Neuron (in vitro differentiated cells): ENCODE data around the gene LSS.

Source experiments
- H2AFZ ChIP-seq: one replicate; pipeline ENCODE4 v1.6.1; 2013; ENCODE audit warnings: low read depth, mild to moderate bottlenecking, inconsistent platforms, low read length, moderate library complexity
- H3K27me3 ChIP-seq: one replicate; pipeline ENCODE4 v1.6.1; 2013; ENCODE audit warnings: low read length; ENCODE audit not compliant: insufficient read depth
- H3K36me3 ChIP-seq: one replicate; pipeline ENCODE4 v1.6.1; 2013; ENCODE audit warnings: low read length; ENCODE audit not compliant: insufficient read depth
- H3K4me1 ChIP-seq: one replicate; pipeline ENCODE4 v1.6.1; 2013; ENCODE audit warnings: low read length; ENCODE audit not compliant: insufficient read depth
- H3K4me3 ChIP-seq: 2 replicates; pipeline ENCODE4 v1.5.1; 2013; ENCODE audit warnings: mild to moderate bottlenecking, low read length, moderate library complexity
- H3K9me3 ChIP-seq: one replicate; pipeline ENCODE4 v1.6.1; 2013; ENCODE audit warnings: low read length

Gene LSS

DNA sequence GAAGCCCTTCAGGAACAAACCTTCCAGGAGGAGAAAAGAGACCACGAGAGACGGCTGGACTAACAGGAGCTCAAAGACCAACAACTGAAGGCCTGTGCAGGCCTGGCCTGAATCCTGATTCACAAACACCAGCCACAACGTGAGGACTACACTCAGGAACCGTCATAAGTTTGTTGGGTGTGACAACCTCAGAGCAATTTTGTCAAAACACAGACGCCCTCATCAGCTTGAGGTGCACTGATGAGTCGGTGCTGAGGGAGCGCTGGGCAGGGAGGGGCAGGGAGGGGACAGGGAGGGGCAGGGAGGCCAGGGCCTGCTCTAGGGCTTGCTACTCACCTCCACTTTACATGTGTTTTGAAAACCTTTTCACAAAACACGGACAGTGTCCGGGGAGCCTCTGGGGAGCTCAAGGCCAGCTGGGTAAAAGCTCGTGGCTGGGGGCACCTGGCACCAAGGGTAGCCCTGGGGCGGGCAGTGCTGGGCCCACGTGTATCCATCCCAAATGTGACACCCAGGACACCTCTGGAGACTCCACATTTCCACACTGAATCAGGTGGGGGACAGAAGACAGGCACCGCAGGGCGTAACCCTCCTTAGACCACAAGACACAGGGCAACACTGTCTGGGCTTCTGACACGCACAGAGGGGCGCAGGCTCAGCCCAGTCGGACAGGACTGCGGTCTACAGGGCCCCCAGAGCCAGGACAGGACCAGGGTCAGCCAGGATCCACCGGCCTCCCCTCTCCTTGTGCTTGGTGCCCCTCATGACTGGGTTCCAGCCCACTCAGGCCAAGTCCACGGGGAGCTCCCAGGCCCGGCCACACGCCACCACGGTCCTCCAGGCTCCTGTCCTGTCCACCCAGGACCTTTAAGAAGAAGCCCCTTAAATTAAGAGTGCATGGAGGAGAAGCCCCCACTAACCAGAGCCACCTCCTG, 16.5 kb downstream of the LSS start:
- Histone ChIP-seq H2AFZ (no peak overlapping the region), H3K4me1 (no peaks in the 10 kb centered on the region), H3K27me3 (no peaks in the 10 kb centered on the region), H3K4me3 (no peak overlapping the region), H3K36me3 (peaks cover 67% of the 10 kb centered on the region), H3K9me3 (no peaks in the 10 kb centered on the region)

GRCh38 chr21:46211376-46211775, 17.2 kb downstream of the LSS start:
- Histone ChIP-seq H3K36me3 (peaks cover 72% of the 10 kb centered on the region), H3K4me1 (no peaks in the 10 kb centered on the region), H2AFZ (no peak overlapping the region), H3K27me3 (no peaks in the 10 kb centered on the region), H3K4me3 (no peak overlapping the region), H3K9me3 (no peaks in the 10 kb centered on the region)

DNA sequence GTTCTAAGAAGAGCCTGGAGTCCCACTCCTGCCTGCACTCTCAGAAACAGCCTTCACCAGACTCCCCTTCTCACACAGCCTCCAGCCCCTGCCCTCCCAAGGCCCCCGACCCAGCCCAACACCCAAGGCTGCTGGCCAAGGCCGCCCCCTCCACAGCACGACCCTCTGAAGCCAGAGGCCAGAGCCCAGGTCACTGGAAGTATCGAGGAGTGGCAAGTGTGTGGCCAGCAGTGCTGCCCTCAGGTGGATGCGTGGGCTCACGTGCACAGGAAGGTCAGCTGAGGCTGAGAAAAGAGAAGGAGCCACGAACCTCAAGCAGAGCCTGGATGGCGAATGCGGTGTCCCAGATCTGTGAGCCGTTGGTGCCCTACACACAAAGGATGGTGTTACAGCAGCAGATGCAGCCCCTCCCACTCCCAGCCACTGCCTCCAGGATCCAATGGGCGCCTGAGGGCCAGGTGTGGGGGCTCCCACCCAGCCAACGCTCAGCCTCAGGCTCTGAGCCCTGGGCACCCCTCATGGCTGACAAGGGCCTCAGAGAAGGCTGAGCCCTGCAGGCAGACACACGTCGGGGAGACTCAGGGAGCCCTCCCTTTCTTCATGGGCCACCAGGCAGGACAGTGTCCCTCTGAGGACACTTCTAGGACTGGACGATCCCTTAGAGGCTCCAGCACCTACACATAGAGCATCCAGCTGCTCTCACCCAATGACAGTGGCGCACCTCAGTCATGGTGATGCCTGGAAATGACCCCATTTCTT, 18.0 kb downstream of the LSS start:
- H3K27me3 ChIP-seq: no peaks in the 10 kb centered on the region
- H3K36me3 ChIP-seq: peaks cover 72% of the 10 kb centered on the region
- no peaks in the 10 kb centered on the region for H3K9me3 ChIP-seq
- H3K4me3 ChIP-seq: no peak overlapping the region
- H2AFZ ChIP-seq: no peak overlapping the region
- no peaks in the 10 kb centered on the region for H3K4me1 ChIP-seq

GRCh38 chr21:46208761-46209721, 19.5 kb downstream of the LSS start:
- Histone ChIP-seq H3K4me3 (no peak overlapping the region), H2AFZ (no peak overlapping the region), H3K4me1 (no peaks in the 10 kb centered on the region), H3K27me3 (no peaks in the 10 kb centered on the region), H3K9me3 (no peaks in the 10 kb centered on the region), H3K36me3 (peaks cover 82% of the 10 kb centered on the region)

GRCh38 chr21:46207920-46208591, 20.5 kb downstream of the LSS start:
- Histone ChIP-seq H2AFZ (no peak overlapping the region), H3K36me3 (peaks cover 84% of the 10 kb centered on the region), H3K4me3 (no peak overlapping the region), H3K4me1 (no peaks in the 10 kb centered on the region), H3K27me3 (no peaks in the 10 kb centered on the region), H3K9me3 (no peaks in the 10 kb centered on the region)

DNA sequence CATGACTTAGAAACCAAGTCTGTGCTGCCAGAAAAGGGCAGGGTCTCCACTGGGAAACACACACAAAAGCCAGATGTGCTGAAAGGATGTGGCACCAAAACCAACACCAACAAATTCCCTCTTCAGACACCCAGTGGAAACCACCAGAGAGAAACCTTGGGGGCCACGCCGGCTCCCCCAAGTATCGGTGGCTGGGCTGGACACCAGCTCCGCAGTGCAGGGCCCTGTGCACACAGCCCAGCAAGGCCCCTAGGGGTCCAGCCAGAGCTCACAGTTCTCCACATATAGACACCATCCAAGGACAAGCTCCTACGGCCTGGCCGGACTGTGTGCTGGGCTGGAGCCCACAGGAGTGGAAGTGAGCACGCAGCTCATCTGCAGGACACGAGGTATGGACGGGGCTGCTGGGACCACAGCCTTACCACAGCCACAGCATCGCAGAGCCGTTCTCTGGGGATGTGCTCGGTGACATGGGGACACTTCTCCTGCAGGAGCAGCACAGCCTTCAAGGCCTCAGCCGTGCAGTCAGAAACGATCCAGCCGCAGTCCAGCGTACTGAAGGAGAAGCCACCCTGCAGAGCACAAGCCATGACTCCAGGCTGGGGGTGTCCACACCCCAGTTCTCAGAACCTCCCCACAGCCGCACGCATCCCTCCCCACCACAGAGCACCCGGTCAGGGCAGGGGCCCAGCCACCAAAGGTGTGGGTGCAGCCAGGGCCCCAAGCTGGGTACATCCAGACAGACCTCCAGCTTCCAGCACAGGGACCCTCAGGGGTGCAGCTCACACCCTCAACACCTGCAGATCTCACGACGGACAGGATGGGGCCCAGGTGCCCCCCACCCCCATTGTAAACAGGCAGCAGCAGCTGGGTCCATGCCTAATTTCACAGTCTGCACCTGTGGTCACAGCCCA, 21.3 kb downstream of the LSS start:
- Histone ChIP-seq H3K4me3 (no peak overlapping the region), H3K36me3 (peaks cover 85% of the 10 kb centered on the region), H2AFZ (no peak overlapping the region), H3K27me3 (no peaks in the 10 kb centered on the region), H3K9me3 (no peaks in the 10 kb centered on the region), H3K4me1 (peaks cover 4% of the 10 kb centered on the region)

DNA sequence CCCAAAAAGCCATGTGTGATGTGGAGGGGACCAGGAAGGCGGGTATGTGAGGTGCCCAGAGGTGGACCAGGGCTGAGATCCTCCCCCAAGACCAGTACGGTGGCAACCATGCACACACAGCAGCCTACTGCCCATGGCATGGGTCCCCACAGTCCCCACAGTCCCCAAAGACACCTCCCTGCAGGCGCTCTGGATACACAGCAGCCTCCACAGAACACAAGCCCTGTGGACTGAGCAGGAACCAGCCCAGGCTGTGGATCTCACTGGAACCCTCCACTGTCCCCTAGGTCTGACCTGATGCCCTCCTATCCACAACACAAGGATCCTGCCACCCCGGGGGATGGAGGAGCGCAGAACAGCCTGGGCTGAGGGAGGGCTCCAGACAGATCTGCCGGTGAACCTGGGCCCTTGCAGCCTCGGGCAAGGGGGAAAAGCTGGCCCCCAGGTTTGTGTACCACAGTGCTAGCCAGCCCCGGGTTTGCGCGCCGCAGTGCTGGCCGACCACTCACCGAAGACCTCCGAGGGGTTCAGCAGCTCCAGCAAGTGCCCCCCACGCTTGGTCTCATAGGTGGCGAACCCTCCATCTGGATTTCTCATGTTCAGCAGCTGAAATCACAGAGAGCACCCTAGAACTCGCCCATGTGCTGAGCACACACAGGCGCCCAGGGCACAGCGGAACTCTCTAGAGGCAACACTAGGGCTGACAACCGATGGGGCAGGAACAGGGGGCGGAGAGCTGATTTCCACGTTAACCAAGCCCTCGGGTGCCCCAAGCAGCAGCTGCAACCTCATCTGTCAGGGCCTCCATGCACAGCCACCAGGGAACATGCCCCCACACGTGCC, 22.2 kb downstream of the LSS start:
- Histone ChIP-seq H3K27me3 (no peaks in the 10 kb centered on the region), H3K9me3 (no peaks in the 10 kb centered on the region), H3K4me1 (peaks cover 4% of the 10 kb centered on the region), H3K4me3 (no peak overlapping the region), H3K36me3 (peaks cover 79% of the 10 kb centered on the region), H2AFZ (no peak overlapping the region)

- no peak overlapping the region for H3K4me3 ChIP-seq
- H3K9me3 ChIP-seq: no peaks in the 10 kb centered on the region
- H3K27me3 ChIP-seq: no peaks in the 10 kb centered on the region
- H3K4me1 ChIP-seq: peaks cover 4% of the 10 kb centered on the region
- H3K36me3 ChIP-seq: peaks cover 80% of the 10 kb centered on the region
- H2AFZ ChIP-seq: no peak overlapping the region
These were observed 22.8 kb downstream of the LSS start for GRCh38 chr21:46205766-46206162.

- H3K9me3 ChIP-seq: no peaks in the 10 kb centered on the region
- H3K36me3 ChIP-seq: peaks cover 82% of the 10 kb centered on the region
- H3K4me1 ChIP-seq: peaks cover 4% of the 10 kb centered on the region
- H3K27me3 ChIP-seq: no peaks in the 10 kb centered on the region
- H2AFZ ChIP-seq: no peak overlapping the region
- H3K4me3 ChIP-seq: no peak overlapping the region
These were observed 23.4 kb downstream of the LSS start for GRCh38 chr21:46205166-46205565.

DNA sequence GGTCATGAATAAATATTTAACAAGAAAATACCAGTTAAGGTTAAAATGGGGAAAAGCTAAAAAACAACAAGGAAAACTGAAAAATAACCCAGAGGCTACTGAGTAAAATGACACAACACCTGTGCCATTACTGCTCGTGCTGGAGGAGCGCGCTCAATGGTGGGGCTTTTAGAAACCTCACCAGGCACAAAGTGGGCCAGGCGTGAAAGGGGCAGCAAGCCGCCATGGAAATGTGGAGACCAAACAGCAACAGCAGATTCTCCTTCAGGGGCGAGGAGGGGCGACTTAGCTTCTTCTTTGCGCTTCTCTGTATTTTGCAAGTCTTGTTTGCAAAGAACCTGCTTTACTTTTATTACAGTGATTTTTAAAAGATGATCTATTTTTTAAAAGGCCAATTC, 25.4 kb downstream of the LSS start:
- H3K36me3 ChIP-seq: peaks cover 81% of the 10 kb centered on the region
- peaks cover 4% of the 10 kb centered on the region for H3K4me1 ChIP-seq
- no peaks in the 10 kb centered on the region for H3K27me3 ChIP-seq
- H3K9me3 ChIP-seq: peaks cover 6% of the 10 kb centered on the region
- no peak overlapping the region for H3K4me3 ChIP-seq
- no peak overlapping the region for H2AFZ ChIP-seq

DNA sequence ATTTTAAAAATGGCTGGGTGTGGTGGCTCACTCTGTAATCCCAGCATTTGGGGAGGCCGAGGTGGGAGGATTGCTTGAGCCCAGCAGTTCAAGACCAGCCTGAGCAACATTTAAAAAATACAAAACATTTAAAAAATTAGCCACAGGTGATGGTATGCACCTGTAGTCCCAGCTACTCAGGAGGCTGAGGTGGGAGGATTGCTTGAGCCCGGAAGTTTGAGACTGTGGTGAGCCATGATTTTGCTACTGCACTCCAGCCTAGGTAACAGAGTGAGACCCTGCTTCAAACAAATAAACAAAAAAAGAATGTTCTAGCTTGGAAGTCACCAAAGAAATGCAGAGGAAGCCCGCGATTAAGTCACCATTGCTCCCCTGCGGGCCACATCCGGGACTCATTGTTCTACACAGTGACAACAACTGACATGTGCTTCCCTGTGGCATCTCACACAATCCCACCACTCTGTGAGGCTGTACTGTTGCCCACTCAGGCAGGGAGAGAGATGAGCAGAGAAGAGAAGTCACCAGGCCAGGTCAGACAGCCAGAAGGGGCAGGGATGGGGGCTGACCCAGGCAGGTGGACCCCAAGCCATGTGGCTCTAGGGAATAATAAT, 25.9 kb downstream of the LSS start:
- Histone ChIP-seq H3K4me1 (peaks cover 4% of the 10 kb centered on the region), H3K27me3 (no peaks in the 10 kb centered on the region), H2AFZ (no peak overlapping the region), H3K9me3 (peaks cover 6% of the 10 kb centered on the region), H3K36me3 (peaks cover 80% of the 10 kb centered on the region), H3K4me3 (no peak overlapping the region)
